Gastroesophageal sphincter (tissue), 3 donors: ENCODE results near the gene UFM1.
"Not testable (repeated sequence)": the region's sequence is repeated elsewhere in the genome, so short reads cannot be mapped to it uniquely, and the experiment has no call there.

Experiments used
- EP300 ChIP-seq: sonication (generic); formaldehyde crosslinking; IDR thresholded peaks from one replicate; pipeline ENCODE4 v1.6.1; 2017; ENCODE audit warnings: antibody characterized with exemption, mild to moderate bottlenecking
- POLR2A ChIP-seq, 2 donors: fragments of 450-650 bp; IDR thresholded peaks; one replicate each; pipeline ENCODE4 v1.6.1; 2017; ENCODE audit warnings: antibody characterized with exemption in 2 of 2, mild to moderate bottlenecking in 2 of 2, moderate library complexity in 1 of 2
- POLR2AphosphoS5 ChIP-seq: sonication (generic); formaldehyde crosslinking; IDR thresholded peaks from one replicate; pipeline ENCODE4 v1.6.1; 2017; ENCODE audit warnings: antibody characterized with exemption
- TF ChIP-seq, protein P1 (sequence below), 4 experiments: fragments of 200-600 bp in 2 of 4; fragments of 450-650 bp in 2 of 4; sonication (generic) in 1 of 4; IDR thresholded peaks; one replicate each; pipeline ENCODE4 v1.5.1; 2017 to 2019; ENCODE audit warnings: antibody characterized with exemption in 4 of 4, mild to moderate bottlenecking in 2 of 4, moderate library complexity in 2 of 4

GRCh38 chr13:38363746-38364145 is 14.1 kb downstream of the UFM1 start:
- not testable (repeated sequence) for TF ChIP-seq POLR2AphosphoS5; POLR2A (IDR thresholded peaks at IDR 0.05); EP300
- TF ChIP-seq, protein P1, sequence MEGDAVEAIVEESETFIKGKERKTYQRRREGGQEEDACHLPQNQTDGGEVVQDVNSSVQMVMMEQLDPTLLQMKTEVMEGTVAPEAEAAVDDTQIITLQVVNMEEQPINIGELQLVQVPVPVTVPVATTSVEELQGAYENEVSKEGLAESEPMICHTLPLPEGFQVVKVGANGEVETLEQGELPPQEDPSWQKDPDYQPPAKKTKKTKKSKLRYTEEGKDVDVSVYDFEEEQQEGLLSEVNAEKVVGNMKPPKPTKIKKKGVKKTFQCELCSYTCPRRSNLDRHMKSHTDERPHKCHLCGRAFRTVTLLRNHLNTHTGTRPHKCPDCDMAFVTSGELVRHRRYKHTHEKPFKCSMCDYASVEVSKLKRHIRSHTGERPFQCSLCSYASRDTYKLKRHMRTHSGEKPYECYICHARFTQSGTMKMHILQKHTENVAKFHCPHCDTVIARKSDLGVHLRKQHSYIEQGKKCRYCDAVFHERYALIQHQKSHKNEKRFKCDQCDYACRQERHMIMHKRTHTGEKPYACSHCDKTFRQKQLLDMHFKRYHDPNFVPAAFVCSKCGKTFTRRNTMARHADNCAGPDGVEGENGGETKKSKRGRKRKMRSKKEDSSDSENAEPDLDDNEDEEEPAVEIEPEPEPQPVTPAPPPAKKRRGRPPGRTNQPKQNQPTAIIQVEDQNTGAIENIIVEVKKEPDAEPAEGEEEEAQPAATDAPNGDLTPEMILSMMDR (IDR thresholded peaks at IDR 0.05), result not testable (repeated sequence)
